Panc1 (cell line): ENCODE results near the gene IQSEC1. TPM values are rescaled to one million over a fixed set of nuclear protein-coding genes. Genes with fewer than 3 reads are reported as not detected.

Experiments used
- ATAC-seq: fragments of 200-7000 bp; cut with Tn5 transposase; 2 replicates; pipeline ENCODE4 v1.9.1; 2020; ENCODE audit warnings: mild to moderate bottlenecking, moderate library complexity
- BruUV-seq: library from RNA; stranded (reverse); fragments of 400-500 nt; replicated peaks from 2 replicates; lab custom pipeline; 2021; lab: Mats Ljungman, UMichigan
- CTCF ChIA-PET: fragments of 300-600 bp; sonication (Branson Sonifier 250); formaldehyde crosslinking; loops from one replicate; lab custom pipeline; 2022; ENCODE audit warnings: antibody characterized with exemption; lab: Charles Lee
- POLR2A ChIA-PET: fragments of 300-600 bp; sonication (Branson Sonifier 250); formaldehyde crosslinking; loops from one replicate; lab custom pipeline; 2022; ENCODE audit warnings: antibody characterized with exemption; lab: Charles Lee
- DNase-seq: peaks from one replicate; pipeline ENCODE4 v3.0.0-alpha.2; 2010; ENCODE audit warnings: low read depth, low spot score
- H3K27ac ChIP-seq: 2 replicates; pipeline ENCODE4 v1.5.1; 2011; ENCODE audit warnings: mild to moderate bottlenecking, low read length, inconsistent platforms
- H3K27me3 ChIP-seq: fragments of 200-500 bp; sonication (Bioruptor generic); 2 replicates; pipeline ENCODE4 v1.6.0; 2014; ENCODE audit warnings: low read length, inconsistent platforms; ENCODE audit not compliant: control insufficient read depth, insufficient read depth
- H3K36me3 ChIP-seq: fragments of 200-500 bp; sonication (Bioruptor generic); 2 replicates; pipeline ENCODE4 v1.5.1; 2014; ENCODE audit warnings: inconsistent platforms, mild to moderate bottlenecking, low read length, moderate library complexity; ENCODE audit not compliant: control insufficient read depth, insufficient read depth
- H3K4me1 ChIP-seq: 2 replicates; pipeline ENCODE4 v1.5.1; 2011; ENCODE audit warnings: inconsistent platforms, mild to moderate bottlenecking, low read length, moderate library complexity; ENCODE audit not compliant: control insufficient read depth, insufficient read depth
- H3K4me3 ChIP-seq, 2 experiments: 2 replicates each; pipeline ENCODE4 v1.5.1; 2011 to 2012; ENCODE audit warnings: low read depth in 2 of 2, low read length in 2 of 2, mild to moderate bottlenecking in 2 of 2, inconsistent platforms in 1 of 2, moderate library complexity in 1 of 2
- H3K9me3 ChIP-seq: fragments of 200-500 bp; sonication (Bioruptor generic); 2 replicates; pipeline ENCODE4 v1.5.1; 2014; ENCODE audit warnings: low read depth, mild to moderate bottlenecking, inconsistent platforms, low read length, moderate library complexity; ENCODE audit not compliant: control insufficient read depth, insufficient read depth
- CTCF ChIP-seq: fragments of 450-650 bp; IDR thresholded peaks from 2 replicates; pipeline ENCODE4 v1.5.1; 2017; ENCODE audit warnings: mild to moderate bottlenecking
- POLR2AphosphoS5 ChIP-seq: IDR thresholded peaks from 2 replicates; pipeline ENCODE4 v1.6.1; 2012; ENCODE audit warnings: mild to moderate bottlenecking, low read depth, low read length, moderate library complexity
- SIN3A ChIP-seq: IDR thresholded peaks from 2 replicates; pipeline ENCODE4 v1.6.1; 2012; ENCODE audit warnings: low read depth, mild to moderate bottlenecking, low read length, moderate library complexity, borderline replicate concordance; ENCODE audit not compliant: insufficient read depth
- TCF7L2 ChIP-seq: IDR thresholded peaks from 2 replicates; pipeline ENCODE4 v1.6.1; 2011; ENCODE audit warnings: mild to moderate bottlenecking, low read depth, low read length, inconsistent platforms
- in situ Hi-C: cut with HindIII; loops from 2 replicates; pipeline ENCODE4 v1.10.0; 2016; ENCODE audit warnings: low sequenced_read_pairs, low pct_unique_long_range_greater_than_20kb
- intact Hi-C: fragments of 100-400 bp; cut with micrococcal nuclease; formaldehyde crosslinking; loops from one replicate; pipeline ENCODE4 v1.10.0; 2022; ENCODE audit not compliant: unreplicated experiment
- total RNA-seq: library from RNA; stranded (reverse); gene quantifications from one replicate; pipeline ENCODE4 v1.2.1, GENCODE V29; 2021; ENCODE audit not compliant: unreplicated experiment
- TF ChIP-seq, protein P1 (sequence below), 2 experiments: IDR thresholded peaks; 2 replicates each; pipeline ENCODE4 v1.6.1; 2011 to 2012; ENCODE audit warnings: low read depth in 2 of 2, control low read depth in 1 of 2, low read length in 1 of 2, mild to moderate bottlenecking in 1 of 2, moderate library complexity in 1 of 2; ENCODE audit not compliant: insufficient read depth in 1 of 2

IQSEC1 gene
- total RNA-seq, 1 experiment from 2014 or later = 28.4 TPM

GRCh38 chr3:12987602-12988001 lies 85.6 kb downstream of the IQSEC1 start:
- Histone ChIP-seq H3K27ac (no peak overlapping the region), H3K27me3 (no peaks in the 10 kb centered on the region), H3K4me3 (no peak overlapping the region), H3K9me3 (no peaks in the 10 kb centered on the region), H3K36me3 (no peaks in the 10 kb centered on the region), H3K4me1 (peaks cover 11% of the 10 kb centered on the region)
- no TSS peak for BruUV-seq
- DNase-seq = no peak
- TF ChIP-seq TCF7L2 = no peak
- no peak for TF ChIP-seq SIN3A
- no peak for TF ChIP-seq CTCF
- TF ChIP-seq POLR2AphosphoS5 = no peak
- TF ChIP-seq, protein P1, sequence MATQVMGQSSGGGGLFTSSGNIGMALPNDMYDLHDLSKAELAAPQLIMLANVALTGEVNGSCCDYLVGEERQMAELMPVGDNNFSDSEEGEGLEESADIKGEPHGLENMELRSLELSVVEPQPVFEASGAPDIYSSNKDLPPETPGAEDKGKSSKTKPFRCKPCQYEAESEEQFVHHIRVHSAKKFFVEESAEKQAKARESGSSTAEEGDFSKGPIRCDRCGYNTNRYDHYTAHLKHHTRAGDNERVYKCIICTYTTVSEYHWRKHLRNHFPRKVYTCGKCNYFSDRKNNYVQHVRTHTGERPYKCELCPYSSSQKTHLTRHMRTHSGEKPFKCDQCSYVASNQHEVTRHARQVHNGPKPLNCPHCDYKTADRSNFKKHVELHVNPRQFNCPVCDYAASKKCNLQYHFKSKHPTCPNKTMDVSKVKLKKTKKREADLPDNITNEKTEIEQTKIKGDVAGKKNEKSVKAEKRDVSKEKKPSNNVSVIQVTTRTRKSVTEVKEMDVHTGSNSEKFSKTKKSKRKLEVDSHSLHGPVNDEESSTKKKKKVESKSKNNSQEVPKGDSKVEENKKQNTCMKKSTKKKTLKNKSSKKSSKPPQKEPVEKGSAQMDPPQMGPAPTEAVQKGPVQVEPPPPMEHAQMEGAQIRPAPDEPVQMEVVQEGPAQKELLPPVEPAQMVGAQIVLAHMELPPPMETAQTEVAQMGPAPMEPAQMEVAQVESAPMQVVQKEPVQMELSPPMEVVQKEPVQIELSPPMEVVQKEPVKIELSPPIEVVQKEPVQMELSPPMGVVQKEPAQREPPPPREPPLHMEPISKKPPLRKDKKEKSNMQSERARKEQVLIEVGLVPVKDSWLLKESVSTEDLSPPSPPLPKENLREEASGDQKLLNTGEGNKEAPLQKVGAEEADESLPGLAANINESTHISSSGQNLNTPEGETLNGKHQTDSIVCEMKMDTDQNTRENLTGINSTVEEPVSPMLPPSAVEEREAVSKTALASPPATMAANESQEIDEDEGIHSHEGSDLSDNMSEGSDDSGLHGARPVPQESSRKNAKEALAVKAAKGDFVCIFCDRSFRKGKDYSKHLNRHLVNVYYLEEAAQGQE (IDR thresholded peaks at IDR 0.05; ENCODE audit: insufficient read depth in 1 of 2, low read depth in 2 of 2, low read length in 1 of 2) = no peak
- ChIA-PET POLR2A (no interaction called here), CTCF (no interaction called here)
- no peak for ATAC-seq
- in situ Hi-C loops = no loop called here
- intact Hi-C loops = no loop called here

DNA sequence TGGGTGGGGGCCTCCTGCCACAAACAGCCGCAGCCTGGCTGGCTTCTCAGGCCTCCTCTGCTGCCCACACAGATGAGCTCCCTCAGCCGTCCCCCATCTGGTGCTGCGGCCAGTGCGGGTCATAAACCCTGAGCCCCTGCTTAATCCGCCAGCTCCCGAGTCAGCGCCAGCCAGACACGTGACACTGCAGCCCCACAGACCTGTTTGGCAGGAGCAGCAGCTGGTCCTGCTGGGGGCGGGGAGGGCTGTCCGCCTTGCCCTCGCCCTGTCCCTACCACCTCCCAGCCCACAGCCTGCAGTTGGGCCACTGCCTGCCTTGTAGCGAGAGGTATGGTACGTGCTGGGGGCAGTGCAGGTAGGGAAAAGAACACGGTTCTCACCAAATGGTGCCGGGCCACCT lies 86.2 kb downstream of the IQSEC1 start:
- no peaks in the 10 kb centered on the region for H3K36me3 ChIP-seq
- no peak for TF ChIP-seq SIN3A
- TF ChIP-seq, protein P1 (IDR thresholded peaks at IDR 0.05; ENCODE audit: insufficient read depth in 1 of 2, low read depth in 2 of 2, low read length in 1 of 2) = no peak
- POLR2A ChIA-PET = interaction anchor here (0.7 kb wide), 1 partner anchor 14 kb away, joined by 18 read pairs; no protein-coding TSS in a partner anchor
- no peak overlapping the region for H3K4me3 ChIP-seq
- H3K9me3 ChIP-seq = no peaks in the 10 kb centered on the region
- in situ Hi-C loops (no loop called here), intact Hi-C loops (no loop called here)
- no peaks in the 10 kb centered on the region for H3K27me3 ChIP-seq
- CTCF ChIA-PET = interaction anchor here (0.6 kb wide), 1 partner anchor 12 kb away, joined by 3 read pairs; no protein-coding TSS in a partner anchor
- no peak for ATAC-seq
- H3K27ac ChIP-seq = no peak overlapping the region
- no peak for DNase-seq
- peaks cover 5% of the 10 kb centered on the region for H3K4me1 ChIP-seq
- BruUV-seq = no TSS peak
